T-helper 2 cell treated with Interferon-gamma antibody and Interleukin-4, amounts not matched to agents 100 ng/mL and 5 ng/mL, for 36 hours (primary cell): ENCODE results near the gene KMT5C. TPM values are rescaled to one million over a fixed set of nuclear protein-coding genes. Genes with fewer than 3 reads are reported as not detected.

ENCODE experiments used
- intact Hi-C: fragments of 100-400 bp; cut with micrococcal nuclease; formaldehyde crosslinking; loops from one replicate; pipeline ENCODE4 v1.15.1; 2023
- total RNA-seq: library from RNA; stranded (reverse); gene quantifications from 2 replicates; pipeline ENCODE4 v1.2.3, GENCODE V29; 2022

Gene KMT5C
- total RNA-seq, 1 donor from 2014 or later, result 17.5 TPM

- intact Hi-C loops, result no loop called here
Measured at GRCh38 chr19:55365245-55365644, 25.6 kb downstream of the KMT5C start.

DNA sequence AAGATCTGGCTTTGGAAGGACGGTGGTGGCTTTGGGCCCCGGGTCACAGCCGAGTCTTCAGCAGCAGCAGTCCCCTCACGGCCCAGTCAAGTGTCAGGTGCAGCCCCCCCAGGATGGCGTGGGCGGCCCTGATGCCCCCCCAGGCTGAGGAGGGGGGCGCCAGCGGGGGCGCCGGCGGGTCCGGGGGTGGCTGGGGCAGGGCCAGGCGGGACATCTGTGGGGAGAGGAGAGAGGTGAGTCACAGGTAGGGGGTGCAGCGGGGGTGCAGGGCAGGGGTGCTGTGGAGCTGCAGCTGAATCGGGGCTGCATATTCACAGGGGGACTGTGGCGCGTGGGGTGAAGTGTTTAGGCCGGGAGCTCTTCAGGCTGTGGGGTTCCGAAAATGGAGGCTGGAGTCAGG is 26.3 kb downstream of the KMT5C start:
- intact Hi-C loops, result no loop called here

DNA sequence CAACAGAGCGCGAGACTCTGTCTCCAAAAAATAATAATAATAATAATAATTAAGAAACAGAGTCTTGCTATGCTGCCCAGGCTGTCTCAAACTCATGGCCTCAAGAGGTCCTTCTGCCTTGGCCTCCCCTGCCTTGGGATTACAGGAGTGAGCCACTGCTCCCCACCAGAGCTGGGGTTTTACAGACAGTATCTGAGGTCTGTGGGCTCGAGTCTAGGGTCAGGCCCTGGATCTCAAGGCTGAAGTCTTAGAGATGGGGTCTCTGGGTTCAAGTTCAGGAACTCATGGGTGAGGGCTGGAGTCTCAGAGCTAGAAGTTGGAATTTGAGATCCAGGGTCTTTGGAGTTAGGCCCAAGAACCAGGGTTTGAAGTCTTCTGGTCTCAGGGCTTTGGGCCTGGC is 27.1 kb downstream of the KMT5C start:
- intact Hi-C loops, result no loop called here

DNA sequence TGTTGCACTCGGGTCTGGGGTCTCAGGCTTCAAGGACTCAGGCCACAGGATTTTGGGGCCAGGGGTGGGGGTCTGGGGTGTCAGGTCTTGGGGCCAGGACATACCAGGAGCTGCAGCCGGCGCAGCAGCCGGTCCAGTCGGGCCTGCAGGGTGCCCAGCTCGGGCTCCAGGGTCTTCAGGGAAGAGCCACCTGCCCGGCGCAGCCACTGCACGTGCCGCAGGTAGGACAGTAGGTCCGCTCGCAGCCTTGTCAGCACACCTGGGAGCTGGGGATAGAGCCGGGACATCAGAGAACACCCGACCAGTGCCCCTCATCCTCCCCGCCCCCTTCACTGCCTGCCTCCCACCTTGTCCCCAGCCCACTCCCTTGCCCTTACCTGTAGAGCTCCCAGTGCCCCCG is 28.4 kb downstream of the KMT5C start:
- intact Hi-C loops, result no loop called here

- intact Hi-C loops, result no loop called here
Measured at GRCh38 chr19:55368701-55369563, 29.3 kb downstream of the KMT5C start.

GRCh38 chr19:55369653-55370304 is 30.1 kb downstream of the KMT5C start:
- intact Hi-C loops, result no loop called here

DNA sequence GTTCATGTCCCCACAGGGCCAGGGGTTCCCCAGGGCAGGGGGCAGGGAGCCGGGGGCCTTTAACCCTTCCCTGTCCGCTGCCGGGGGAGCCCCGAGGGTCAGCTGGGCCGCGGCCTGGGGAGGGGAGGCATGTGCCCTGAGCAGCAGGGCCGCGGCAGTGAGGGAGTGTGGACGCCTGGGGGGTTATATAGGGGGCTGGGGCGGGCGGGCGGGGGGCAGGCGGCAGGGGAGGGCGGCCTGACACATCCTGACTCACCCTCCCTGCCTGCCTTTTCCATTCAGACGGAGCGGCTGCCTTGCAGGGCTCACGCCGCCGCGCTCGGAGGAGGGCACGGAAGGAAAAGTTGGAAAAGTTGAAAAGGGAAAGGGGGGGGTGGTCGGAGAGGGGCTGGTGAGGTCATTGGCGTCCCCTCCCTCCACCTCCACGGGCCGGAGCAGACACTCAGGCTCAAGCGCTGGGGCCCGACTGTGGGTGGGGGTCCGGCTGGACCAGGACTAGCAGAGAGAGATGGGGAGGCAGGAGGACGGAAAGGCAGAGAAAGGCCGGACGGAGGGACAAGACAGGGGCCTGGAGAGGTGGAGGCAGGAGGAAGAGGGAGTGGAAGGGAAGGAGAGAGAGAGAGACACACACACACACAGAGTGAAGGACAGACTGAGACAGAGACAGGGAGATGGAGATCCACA is 30.8 kb downstream of the KMT5C start, which contains the start of gene IL11:
Gene IL11, minus strand, starts transcription at position 159 of the 684 bp plus-strand sequence. Its CDS starts 153 bp downstream, at position 6.
- intact Hi-C loops, result no loop called here

- intact Hi-C loops, result no loop called here
Measured at GRCh38 chr19:55372316-55373081, 32.8 kb downstream of the KMT5C start.

GRCh38 chr19:55373306-55373992 is 33.8 kb downstream of the KMT5C start:
- intact Hi-C loops, result no loop called here

- intact Hi-C loops, result no loop called here
Measured at GRCh38 chr19:55373993-55374757, 34.5 kb downstream of the KMT5C start.

DNA sequence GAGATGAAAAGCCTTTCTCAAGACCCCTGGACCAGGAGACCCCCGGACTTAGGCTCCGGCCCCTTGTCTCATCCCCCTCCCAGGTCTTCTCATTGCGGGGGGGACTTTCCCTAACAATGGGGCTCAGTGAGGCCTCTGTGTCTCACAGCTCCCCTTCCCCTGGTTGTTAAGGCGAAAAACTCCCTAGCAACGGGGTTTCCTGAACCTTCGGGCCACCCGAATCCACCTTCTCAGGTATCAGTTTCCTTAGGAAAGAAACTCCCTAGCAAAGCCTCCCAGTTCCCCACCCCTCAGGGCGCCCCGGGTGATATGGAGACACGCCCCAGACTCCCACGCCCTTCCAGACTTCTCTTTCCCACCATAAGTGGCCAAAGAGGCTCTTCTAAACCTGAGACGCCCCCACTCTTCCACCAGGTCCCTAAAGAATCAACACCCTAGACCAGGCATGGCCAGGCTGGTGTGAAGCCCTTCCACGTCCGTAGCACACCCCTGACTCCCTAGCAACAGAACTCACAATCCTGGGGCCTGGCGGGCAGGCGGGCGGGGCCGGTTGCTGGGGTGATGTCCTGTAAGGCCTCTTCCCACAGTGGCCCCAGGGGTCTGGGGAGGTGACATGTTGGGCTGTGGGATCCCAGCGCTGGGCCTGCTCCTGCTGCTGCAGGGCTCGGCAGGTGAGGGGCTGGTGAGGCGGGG is 36.7 kb downstream of the KMT5C start, which contains the start of gene TMEM190:
Gene TMEM190, plus strand, starts transcription at position 586 of the 693 bp plus-strand sequence. Its CDS starts 28 bp downstream, at position 614.
- intact Hi-C loops, result no loop called here

DNA sequence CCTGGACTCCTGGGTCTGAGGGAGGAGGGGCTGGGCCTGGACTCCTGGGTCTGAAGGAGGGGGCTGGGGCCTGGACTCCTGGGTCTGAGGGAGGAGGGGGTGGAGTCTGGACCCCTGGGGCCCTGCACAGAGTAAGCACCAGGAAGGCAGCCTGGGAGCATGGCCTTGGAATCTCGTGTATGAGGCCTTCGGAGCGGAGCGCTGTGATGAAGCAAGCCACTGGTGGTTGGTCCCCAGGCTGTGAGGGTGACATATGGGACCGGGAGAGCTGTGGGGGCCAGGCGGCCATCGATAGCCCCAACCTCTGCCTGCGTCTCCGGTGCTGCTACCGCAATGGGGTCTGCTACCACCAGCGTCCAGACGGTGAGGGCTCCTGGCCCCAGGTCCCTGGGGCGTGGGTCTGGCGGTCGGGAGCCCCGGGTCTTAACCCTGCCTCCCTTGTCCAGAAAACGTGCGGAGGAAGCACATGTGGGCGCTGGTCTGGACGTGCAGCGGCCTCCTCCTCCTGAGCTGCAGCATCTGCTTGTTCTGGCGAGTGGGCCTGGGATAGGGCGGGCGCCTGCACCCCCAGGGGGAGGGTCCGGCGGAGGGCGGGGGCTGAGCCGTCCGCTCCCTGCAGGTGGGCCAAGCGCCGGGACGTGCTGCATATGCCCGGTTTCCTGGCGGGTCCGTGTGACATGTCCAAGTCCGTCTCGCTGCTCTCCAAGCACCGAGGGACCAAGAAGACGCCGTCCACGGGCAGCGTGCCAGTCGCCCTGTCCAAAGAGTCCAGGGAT is 37.9 kb downstream of the KMT5C start:
- intact Hi-C loops, result no loop called here

- intact Hi-C loops, result no loop called here
Measured at GRCh38 chr19:55379174-55379573, 39.5 kb downstream of the KMT5C start.

- intact Hi-C loops, result loop anchor here (10.0 kb wide), 1 partner anchor 253 kb away; no protein-coding TSS in a partner anchor
Measured at GRCh38 chr19:55382013-55382412, 42.3 kb downstream of the KMT5C start.

DNA sequence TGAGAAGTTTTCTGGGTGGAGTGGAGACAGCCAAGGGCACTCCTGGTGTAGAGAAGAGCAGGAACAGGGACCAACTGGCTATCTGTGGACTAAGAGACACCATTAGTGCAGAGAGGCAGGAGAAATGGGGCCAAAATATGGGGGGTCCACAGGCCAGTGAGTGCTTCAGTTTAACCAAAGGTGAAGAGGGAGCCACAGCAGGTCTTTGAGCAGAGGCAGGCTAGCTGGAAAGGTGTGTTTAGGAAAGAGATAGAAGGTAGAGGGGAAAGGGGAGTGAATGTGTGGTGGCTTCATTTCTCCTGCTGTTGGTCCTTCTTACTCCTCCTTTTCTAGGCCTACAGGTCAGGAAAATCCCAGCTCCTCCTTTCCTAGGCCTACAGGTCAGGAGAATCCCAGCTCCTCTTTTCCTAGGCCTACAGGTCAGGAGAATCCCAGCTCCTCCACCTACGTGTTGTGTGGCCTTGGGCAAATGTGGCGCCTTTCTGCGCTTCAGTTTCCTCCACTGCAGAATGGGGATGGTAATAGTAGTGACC is 42.9 kb downstream of the KMT5C start:
- intact Hi-C loops, result loop anchor here (10.0 kb wide), 1 partner anchor 252 kb away; no protein-coding TSS in a partner anchor

DNA sequence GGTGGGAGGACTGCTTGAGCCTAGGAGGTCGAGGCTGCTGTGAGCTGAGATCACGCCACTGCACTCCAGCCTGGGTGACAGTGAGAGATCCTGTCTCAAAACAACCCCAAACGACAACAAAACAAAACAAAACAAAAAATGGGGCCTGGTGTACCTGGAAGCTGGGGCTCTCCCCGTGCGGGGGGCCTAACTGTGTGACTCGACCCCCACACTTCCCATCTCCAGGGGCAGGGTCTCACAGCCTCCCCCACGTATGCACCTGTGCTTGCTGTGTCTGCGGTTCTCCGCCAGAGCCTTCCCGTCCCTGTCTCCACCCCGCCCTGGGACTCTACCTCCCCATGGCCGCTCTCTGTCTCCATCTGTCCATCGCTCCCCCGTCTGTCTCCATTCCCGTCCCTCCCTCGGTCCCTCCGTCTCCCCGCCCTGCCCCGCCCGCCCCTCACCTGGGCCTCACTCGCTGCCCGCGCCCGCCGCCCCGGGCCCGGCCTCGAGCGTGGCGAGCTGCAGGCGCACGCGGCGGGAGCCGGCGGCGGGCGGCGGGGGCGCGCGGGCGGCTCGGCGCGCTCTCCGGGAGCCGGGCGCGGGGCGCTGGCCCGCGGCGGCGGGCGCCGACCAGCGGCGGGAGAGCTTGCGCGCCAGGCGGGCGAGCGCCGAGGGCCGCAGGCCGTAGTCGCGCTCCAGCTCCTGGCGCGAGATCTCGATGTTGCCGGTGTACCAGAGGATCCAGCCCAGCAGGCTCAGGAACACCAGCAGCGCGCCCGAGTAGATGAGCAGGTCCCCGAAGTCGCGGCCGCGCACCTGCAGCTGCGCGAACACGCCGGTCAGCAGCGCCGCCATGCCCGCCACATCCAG is 43.8 kb downstream of the KMT5C start:
- intact Hi-C loops, result loop anchor here (10.0 kb wide), 1 partner anchor 251 kb away; no protein-coding TSS in a partner anchor
